Measurements from ENCODE around the gene PIK3R2.

The PIK3R2 gene

GRCh38 chr19:18174983-18175382 is 22.0 kb downstream of the PIK3R2 start:
- DNase-seq = no peak

GRCh38 chr19:18176367-18177310 is 23.7 kb downstream of the PIK3R2 start:
- DNase-seq = no peak

GRCh38 chr19:18179957-18180356 is 27.0 kb downstream of the PIK3R2 start:
- no peak for DNase-seq

DNA sequence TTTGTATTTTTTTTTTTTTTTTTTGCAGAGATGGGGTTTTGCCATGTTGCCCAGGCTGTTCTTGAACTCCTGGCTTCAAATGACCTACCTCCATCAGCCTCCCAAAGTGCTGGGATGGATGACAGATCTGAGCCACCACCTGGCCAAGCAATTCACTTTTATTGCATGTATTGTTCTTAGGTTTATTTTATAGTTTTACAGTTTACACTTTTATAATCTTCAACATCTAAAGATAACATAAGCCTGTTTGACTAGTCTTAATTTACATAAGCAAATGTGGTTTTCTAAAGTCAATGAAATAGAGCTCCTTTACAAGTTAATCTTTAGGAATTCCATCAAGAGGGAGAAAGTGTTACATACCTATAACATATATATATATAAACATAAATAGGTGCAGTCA is 30.6 kb downstream of the PIK3R2 start:
- no peak for DNase-seq

- no peak for DNase-seq
These were observed 32.6 kb downstream of the PIK3R2 start for GRCh38 chr19:18185538-18185937.

- no peak for DNase-seq
These were observed 37.3 kb downstream of the PIK3R2 start for GRCh38 chr19:18190278-18190677.

- DNase-seq = no peak
These were observed 38.7 kb downstream of the PIK3R2 start for GRCh38 chr19:18191640-18192062.

DNA sequence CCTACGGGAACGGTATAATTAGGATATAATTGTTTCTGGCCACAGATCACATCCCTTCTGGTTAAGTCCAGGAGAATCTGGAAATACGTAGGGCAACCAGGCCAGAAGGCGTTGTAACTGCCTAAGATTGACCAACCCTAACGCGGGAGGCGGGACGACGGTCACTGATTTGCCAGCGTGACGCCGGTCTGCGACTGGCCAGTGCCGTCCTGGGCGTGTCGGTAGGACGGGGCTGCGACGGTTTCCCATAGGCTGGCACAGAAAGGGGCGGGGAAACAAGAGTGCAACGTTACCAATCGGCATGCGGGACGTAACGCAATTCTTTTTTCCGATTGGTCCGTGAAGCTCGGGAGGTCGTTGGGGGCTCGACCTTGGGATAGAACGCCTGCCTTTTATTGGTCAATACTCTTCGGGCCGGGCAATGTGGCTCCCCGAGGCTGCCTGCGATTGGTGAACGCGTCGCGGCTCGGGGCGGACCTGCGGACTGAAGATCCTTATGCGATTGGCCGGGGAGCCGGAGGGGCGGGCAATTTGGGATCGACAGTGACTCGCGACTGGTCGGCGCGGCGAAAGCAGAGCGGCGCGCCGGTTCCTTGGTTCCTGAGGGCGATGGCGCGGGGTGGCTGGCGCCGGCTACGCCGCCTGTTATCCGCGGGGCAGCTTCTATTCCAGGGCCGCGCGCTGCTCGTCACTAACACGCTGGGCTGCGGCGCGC is 39.9 kb downstream of the PIK3R2 start, which contains the start of gene MPV17L2:
Gene MPV17L2, plus strand, starts transcription at position 546 of the 715 bp plus-strand sequence. Its CDS starts 64 bp downstream, at position 610.
- DNase-seq = peak; percentile 100

- no peak for DNase-seq
These were observed 40.6 kb downstream of the PIK3R2 start for GRCh38 chr19:18193388-18194180.

- no peak for DNase-seq
These were observed 41.2 kb downstream of the PIK3R2 start for GRCh38 chr19:18194181-18194530.

DNA sequence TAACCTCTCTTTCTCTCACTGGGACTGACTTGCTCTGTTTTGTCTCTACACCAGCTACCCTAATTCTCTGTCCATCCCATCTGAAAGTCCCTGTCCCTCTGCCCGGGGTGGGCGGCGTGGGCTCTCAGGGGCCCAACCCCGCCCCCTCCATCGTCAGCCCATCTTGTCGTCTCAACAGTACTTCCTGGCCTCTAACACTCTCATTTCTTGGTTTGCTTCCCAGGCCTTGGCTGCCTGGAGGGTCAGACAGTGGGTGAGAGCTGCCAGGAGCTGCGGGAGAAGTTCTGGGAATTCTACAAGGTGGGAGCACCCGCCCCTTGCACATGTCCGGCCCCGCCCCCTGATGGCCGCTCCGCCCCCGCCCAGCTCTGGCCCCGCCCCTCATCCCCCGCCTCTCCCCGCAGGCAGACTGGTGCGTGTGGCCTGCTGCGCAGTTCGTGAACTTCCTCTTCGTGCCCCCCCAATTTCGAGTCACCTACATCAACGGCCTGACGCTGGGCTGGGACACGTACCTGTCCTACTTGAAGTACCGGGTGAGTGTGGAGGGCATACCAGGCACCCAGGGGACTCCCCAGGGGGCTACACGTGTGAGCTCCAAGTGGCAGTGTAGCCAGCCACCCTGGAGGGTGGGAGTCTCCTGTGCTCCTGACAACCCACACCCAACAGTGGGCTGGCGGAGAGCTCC is 41.7 kb downstream of the PIK3R2 start:
- peak; percentile 46 for DNase-seq

DNA sequence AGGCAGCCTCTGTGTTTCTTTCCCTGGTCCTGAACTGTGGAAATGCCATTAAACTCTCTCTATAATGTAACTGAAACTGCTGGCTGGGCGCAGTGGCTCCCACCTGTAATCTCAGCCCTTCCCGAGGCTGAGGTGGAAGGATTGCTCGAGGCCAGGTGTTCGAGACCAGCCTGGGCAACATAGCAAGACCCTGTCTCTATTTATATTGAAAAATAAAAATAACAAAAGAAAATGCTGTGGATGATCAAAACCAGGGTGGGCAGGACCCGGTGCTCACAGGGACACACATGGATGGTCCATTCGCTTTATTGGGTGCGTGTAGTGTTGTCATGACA is 43.5 kb downstream of the PIK3R2 start:
- no peak for DNase-seq

DNA sequence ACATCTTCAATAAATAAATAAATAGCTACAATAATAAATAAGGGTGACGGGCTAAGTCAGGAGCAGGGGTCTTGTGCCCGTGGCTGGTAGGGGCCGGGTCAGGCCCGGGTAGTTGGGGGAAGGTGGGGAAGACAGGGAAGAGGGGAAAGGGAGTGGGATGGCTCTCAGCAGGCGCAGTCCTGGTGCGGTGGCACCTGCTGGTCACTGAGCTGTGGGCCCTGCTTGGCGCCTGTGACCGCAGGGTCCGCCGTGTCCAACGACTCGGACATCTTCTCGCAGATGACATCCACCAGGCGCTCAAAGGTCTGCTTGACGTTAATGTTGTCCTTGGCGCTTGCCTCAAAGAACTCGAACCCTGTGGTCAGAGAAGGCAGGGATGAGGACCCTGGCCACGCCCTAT is 44.3 kb downstream of the PIK3R2 start:
- DNase-seq = no peak

GRCh38 chr19:18197941-18198340 is 45.0 kb downstream of the PIK3R2 start:
- no peak for DNase-seq

GRCh38 chr19:18198374-18198773 is 45.4 kb downstream of the PIK3R2 start:
- no peak for DNase-seq

DNA sequence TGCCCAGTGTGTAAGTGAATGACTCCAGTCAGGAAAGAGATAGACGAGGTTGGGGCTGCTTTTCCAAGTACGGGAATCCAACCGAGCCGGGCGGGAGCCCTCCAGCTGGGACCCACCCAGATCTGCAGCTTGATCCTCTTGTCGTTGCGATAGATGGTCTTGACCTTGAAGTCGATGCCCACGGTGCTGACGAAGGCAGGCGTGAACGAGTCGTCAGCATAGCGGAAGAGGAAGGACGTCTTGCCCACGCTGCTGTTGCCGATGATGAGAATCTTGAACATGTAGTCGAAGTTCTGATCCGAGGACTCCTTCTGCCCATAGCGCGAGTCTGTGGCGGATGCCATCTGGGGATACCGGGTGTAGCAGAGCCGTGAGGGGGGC is 49.4 kb downstream of the PIK3R2 start:
- no peak for DNase-seq

GRCh38 chr19:18202778-18203407 is 49.9 kb downstream of the PIK3R2 start:
- DNase-seq = peak; percentile 35

DNA sequence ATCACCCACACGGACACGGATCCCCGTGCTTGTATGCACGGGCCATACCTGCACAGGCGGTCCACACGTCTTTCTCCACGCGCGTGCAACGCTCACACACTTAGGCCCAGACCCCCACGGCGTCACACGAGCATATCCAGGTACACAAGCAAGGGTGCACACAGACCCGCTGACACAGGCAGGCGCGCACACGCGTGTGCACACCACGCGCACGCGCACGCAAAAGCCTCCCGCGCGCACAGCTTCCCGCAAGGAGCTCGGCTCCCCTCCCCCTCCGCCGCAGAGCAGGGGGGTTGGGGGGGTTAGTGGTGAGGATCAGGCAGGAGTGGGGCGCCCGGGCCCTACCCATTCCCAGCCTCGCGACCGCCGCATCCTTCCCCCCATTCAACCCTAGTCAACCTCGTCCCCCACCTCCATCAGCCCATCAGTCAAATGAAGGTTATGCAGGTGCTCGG is 50.5 kb downstream of the PIK3R2 start:
- DNase-seq = peak; percentile 61

GRCh38 chr19:18203863-18204393 is 51.0 kb downstream of the PIK3R2 start, which contains the start of gene RAB3A:
Gene RAB3A, minus strand, starts transcription at chr19:18204042. Its CDS starts 1,302 bp downstream, at chr19:18202740.
- DNase-seq = peak; percentile 99

DNA sequence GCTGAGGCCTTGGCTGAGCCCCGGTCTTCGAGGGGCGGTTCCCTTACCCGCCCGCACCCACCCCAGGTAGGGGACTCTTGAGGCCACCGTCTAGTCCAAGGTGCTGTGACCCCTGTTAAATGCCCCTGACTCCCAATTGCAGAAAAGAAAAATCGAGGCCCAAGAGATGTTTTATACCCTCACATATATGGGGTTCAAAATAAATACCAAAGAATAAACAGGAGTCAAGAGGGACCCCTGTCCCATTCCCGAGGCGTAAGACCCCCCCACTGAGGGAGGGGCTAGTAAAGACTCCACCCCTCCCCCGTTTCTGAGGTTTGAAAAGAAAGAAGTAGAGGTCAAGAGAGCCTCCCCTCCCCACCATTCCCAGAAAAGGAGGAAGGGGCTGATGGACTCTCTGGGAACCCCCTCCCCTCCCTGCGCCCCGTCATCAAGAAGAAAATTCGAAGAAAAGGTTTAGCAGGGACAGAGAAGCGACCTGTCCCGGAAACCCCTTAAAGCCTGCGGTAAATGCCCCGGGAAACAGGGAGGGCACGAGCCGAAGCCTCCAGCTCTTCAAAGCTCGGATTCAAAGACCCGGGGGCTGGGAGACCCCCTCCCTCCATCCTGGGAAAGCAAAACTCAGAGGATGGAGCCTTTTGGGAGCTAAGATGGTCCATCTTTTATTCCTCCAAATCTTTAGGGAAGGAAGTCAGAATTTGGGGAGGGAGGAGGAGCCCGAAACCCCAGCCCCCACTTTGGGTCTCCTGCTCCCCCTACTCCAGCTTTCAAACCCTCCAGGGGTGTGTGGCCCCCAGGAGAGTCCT is 51.6 kb downstream of the PIK3R2 start:
- no peak for DNase-seq
